HG03039 (cell line): Measurements from ENCODE around the gene NOL4L.
"Not testable (repeated sequence)": the region's sequence is repeated elsewhere in the genome, so short reads cannot be mapped to it uniquely, and the experiment has no call there.

ENCODE experiments used
- ATAC-seq: cut with Tn5 transposase; IDR thresholded peaks from one replicate; pipeline ENCODE4 v1.9.1; 2021; ENCODE audit warnings: mild to moderate bottlenecking, moderate library complexity; ENCODE audit not compliant: unreplicated experiment

NOL4L gene

GRCh38 chr20:32512047-32512385, 73.1 kb downstream of the NOL4L start:
- no peak for ATAC-seq

GRCh38 chr20:32511358-32512046, 73.6 kb downstream of the NOL4L start:
- ATAC-seq, result no peak

GRCh38 chr20:32510601-32511357, 74.4 kb downstream of the NOL4L start:
- ATAC-seq, result no peak

- ATAC-seq, result no peak
Measured at GRCh38 chr20:32510120-32510600, 75.0 kb downstream of the NOL4L start.

- no peak for ATAC-seq
Measured at GRCh38 chr20:32509639-32510066, 75.5 kb downstream of the NOL4L start.

- no peak for ATAC-seq
Measured at GRCh38 chr20:32508775-32509119, 76.4 kb downstream of the NOL4L start.

- ATAC-seq, result no peak
Measured at GRCh38 chr20:32507998-32508774, 76.9 kb downstream of the NOL4L start.

GRCh38 chr20:32506721-32507120, 78.4 kb downstream of the NOL4L start:
- no peak for ATAC-seq

- no peak for ATAC-seq
Measured at GRCh38 chr20:32505723-32506473, 79.2 kb downstream of the NOL4L start.

GRCh38 chr20:32501709-32502108, 83.4 kb downstream of the NOL4L start:
- ATAC-seq, result no peak

- ATAC-seq, result no peak
Measured at GRCh38 chr20:32497589-32498224, 87.4 kb downstream of the NOL4L start.

GRCh38 chr20:32496811-32497533, 88.2 kb downstream of the NOL4L start:
- ATAC-seq, result no peak

- no peak for ATAC-seq
Measured at GRCh38 chr20:32495949-32496348, 89.2 kb downstream of the NOL4L start.

- no peak for ATAC-seq
Measured at GRCh38 chr20:32495217-32495565, 89.9 kb downstream of the NOL4L start.

GRCh38 chr20:32494483-32495216, 90.5 kb downstream of the NOL4L start:
- ATAC-seq, result no peak

- no peak for ATAC-seq
Measured at GRCh38 chr20:32493356-32493755, 91.8 kb downstream of the NOL4L start.

GRCh38 chr20:32491764-32492151, 93.4 kb downstream of the NOL4L start:
- not testable (repeated sequence) for ATAC-seq

GRCh38 chr20:32490942-32491763, 94.0 kb downstream of the NOL4L start:
- ATAC-seq, result no peak
